Measurements from ENCODE around the gene CYRIA.
A peak's percentile ranks its signal among the peaks of the same experiment; 100 is the strongest.

Gene CYRIA

DNA sequence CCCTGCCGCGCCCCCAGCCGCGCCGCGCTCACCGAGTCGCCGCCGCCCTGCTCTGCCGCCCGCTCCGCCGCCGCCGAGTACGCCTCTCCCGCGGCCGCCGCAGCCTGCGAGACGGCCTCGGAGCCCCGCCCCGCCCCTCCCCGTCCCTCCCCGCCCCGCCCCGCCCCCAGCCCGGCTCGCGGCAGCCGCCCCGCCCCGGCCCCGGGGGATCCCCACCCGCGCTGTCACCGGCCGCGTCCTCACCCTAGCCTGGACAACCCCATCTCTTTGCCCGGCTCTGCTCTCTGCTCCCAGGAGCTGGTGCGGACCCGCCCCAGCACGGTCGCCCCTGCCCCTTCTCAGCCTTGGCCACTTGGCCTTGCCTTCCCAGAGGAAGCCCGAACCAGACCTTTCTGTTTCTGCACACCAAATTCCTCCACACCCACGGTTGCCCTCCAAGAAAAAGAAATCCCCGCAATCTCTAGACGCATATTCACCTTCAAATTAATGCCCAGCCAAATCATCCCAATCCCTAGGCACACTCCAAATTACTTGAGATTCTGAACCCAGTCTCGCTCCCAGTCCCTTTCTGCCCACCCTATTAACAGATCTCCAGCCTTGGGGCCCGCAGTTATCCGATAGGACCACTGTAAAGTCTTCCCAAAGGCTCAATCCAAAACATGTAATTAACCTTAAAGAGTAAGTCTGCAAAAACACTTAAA, at the start of gene CYRIA:
CYRIA (minus strand) TSS at position 87 of the 701 bp plus-strand sequence. CDS start 77,715 bp downstream, outside the sequence.
- peak; percentile 56 for DNase-seq

DNA sequence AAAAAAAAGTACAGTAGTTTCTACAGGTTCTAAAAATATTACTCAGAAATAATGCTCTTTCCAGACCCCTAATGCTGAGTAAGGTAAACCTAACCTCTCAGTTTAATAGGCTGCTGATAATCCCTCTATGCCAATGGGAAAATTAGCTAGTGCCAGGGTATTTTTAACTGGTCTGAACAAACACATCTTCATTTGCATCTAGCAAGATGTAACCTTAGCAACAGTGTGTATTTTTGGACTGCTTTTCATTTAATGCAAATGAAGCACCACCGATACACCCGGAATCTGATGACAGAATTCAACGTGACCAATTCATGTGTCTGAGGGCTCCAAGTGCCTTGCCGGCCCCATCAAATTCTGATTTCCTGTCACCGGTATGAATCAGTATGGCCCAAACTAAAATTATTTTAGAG, 47.4 kb upstream of the CYRIA start:
- no peak for DNase-seq

DNA sequence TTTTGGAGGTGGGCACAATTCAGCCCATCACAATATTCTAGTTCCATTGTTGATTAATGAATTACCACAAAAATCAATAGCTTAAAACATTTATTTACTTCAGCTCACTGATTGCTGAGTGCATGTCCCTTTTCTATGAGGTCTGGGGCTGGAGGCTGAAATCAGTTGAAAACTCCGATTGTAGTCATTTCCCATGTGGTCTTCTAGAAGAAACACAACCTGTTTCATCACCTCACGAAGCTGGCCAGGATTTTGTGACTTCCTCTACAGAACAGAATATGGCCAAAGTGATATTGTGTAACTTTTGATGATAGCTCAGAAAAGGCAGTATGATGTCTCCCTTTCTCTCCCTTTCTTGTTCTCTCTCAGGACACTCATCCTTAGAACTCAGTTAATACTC, 44.1 kb upstream of the CYRIA start:
- DNase-seq = no peak

DNA sequence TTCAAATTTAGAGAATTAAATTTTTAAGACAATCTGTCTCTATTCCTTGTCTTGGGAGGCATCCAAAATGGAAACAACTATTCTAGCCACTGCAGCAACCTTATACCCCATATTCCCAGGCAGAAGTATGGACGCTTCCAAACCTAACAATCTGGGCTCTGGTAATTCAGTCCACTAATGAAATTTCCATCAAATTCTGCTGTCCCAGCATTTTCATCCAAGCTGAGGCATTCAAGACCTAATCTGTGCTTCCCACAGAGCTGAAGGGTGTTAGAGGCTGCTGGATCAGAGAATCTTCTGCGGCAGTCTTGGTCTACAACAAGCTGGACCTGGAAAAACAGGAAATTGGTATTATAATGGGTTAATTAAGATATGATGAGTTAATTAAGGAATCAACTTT, 42.5 kb upstream of the CYRIA start:
- DNase-seq = no peak

DNA sequence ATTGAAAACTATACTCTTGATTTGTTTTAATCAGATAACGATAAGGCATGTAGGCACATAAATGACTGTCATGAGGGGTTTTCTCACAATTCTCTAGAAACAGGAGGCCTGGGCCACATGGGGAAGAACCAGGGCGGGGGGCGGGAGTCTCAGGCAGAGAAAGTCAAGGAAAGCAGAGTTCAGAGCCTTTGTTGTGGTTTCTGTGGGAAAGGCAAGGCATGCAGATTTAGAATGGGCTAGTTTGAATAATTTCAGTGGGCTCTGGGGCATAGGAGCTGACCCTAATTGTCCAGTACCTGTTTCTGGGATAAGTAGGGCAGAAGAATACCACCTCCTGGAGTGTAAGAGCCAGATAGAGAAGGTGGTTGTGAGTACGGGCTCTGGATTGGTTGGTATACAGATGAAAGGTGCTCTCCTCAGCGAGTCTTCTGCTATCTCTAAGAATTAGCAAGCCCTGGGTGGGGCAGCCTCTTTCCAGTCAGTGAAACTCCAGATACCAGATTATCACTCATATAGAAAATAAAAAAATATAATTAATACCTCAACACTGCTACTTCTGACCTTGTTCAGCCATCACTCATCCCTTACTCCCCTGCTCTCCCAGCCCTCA, 41.5 kb upstream of the CYRIA start:
- no peak for DNase-seq

DNA sequence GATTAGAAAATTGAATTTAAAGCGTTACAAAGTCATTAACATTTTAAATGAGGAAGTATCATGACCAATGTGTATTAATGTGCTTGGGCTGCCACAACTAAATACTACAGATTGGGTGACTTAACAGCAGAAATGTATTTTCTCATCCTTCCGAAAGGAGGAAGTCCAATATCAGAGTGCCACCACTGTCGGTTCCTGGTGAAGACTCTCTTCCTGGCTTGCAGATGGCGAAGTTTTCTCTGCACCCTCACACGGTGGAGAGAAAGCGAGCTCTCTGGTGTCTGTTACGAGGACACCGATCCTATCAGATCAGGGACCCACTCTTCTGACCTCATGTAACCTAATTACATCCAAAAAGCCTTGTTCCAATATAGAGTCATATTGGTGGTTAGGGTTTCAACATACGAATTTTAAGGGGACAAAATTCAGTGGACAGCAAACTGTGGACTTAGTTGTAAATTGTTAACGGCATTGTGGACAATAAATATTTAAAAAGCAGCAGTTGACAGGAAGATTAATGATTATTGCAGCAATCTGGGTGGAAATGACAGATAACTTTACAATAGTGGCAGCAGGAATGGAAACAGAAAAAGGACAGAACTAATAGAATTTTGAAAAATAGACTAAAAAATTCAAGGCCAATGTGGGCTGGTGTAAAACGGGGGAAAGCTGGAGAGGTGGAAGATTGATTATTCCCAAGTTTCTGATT, 35.1 kb upstream of the CYRIA start:
- no peak for DNase-seq

DNA sequence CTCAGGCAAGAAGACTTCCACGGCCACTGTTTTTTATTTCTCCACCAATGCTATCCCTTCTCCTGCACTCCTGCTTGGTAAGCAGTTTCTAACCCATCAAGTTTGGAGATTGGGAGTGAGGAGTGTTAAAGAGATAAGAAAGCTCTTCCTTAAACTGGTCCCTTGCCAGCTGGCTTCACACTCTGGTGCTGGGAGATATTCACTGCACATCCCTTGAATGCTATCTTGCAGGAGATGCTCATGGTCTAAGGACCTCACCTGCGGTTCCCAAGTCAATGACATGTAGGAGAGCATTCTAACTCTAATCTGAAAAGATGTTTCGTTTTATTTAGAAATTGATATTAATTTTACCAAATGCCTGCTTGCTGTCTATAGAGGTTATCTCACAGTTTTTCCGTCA, 28.2 kb upstream of the CYRIA start:
- no peak for DNase-seq

DNA sequence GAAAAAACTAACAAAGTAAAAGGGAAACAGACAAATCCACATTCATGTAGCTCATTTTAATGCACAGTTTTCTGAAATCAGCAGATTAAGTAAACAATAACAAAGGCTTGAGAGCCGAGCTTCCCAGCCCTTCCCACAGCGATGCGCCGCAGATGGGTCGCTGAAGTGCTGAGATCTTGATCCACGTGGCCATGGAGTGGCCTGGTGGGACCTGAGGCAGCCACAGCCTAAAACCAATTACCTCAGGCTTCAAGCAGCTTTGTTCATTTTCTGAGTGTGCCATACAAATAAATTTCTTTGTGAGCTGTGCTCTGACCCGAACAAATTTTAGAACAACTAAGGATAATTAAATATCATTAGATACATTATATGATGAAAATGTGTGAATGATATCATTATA, 25.6 kb upstream of the CYRIA start:
- DNase-seq = no peak

DNA sequence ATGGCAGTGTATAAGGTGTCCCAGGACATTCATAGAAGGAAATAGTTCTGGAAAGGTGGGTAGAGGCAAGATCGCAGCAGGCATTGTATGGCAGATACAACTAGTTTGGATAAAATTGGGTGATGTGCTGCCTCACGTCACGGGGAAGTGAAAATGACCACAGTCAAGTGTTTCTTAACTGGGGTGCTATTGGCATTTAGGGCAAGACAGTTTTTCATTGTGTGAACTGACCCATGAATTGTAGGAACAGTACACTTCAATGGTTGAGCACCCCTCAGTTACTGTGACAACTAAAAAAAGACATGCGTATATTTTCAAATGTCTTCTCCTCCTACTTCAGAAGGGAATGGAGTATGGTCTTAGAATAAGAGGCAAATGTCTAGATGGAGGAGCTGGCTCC, 22.3 kb upstream of the CYRIA start:
- no peak for DNase-seq

DNA sequence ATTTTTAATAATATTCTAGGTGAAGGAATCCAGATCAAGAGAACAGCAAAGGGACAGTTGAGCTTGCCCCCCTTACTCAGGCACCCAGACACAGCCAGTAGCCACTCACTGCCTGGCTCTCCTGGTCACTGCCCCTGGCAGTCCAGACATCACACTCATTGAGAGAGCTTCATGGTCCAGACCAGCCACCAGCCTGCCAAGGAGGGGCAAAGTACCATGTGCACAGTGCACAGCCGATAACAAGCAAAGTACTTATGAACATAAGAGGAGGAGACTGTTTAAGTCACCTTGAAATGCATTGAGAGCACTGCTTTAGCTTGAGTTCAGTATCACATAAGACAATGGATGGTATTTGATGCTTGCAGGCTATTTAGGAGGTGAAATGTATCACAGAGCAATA, 21.6 kb upstream of the CYRIA start:
- no peak for DNase-seq

DNA sequence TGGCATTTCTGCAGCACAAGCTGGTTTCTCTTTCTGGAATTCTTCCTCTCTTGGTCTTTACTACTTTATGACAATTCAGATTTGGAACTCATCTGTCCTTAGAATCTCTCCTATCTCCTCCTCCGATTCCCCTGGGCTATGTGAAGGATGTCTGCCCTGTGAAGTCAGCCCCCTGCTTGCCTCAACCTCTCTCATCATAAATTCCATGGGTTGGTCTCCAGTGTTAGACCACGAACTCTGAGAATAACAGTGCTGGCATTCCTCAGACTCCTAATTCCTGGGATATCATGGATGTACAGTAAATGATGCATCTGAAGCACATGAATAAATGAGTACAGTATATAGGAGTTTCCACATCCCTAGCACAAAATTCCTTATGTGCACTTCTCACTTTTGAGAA, 21.0 kb upstream of the CYRIA start:
- DNase-seq = no peak

DNA sequence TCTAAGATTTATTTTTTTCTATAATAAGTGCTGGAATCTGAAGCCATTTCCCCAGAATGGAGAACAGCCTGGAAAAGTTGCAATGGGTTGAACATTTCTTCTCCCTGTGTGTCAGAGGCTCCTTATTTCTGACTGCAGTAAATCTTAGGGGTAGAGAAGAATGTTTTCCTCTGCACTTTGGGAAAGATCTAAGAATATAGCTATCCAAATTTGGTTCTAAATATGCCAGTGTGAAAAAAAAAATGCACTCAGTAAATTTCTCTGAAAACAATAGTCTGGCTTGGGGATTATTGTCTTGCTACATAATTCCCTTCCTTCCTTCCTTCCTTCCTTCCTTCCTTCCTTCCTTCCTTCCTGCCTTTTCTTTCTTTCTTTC, 19.7 kb upstream of the CYRIA start:
- DNase-seq = no peak

DNA sequence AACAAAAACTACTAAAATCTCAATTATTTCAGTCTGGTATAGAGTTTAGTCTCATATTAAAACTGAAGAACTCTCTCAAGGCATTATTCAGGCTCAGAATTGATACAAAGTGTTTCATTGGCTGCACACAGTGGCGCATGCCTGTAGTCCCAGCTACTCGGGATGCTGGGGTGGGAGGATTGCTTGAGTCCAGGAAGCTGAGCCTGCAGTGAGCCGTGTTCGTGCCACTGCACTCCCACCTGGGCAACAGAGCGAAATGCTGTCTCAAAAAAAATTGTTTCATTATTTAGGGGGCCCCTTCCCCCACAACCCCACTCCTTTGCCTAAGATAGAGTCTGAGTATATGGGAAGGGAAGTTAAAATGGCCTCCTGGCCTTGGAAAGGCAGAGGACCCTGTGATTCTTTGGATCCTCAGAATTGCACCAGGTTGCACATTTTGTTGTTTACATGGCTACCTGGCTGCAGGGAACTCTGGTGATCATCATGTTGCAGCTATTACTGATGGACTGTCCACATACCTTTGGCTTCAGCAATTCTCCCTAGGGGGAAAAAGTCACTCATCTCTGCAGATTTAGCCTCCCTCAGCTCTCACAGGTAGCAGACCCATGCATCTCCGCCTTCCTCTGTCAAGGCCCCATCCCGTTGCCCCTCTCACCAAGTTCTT, 19.2 kb upstream of the CYRIA start:
- no peak for DNase-seq

DNA sequence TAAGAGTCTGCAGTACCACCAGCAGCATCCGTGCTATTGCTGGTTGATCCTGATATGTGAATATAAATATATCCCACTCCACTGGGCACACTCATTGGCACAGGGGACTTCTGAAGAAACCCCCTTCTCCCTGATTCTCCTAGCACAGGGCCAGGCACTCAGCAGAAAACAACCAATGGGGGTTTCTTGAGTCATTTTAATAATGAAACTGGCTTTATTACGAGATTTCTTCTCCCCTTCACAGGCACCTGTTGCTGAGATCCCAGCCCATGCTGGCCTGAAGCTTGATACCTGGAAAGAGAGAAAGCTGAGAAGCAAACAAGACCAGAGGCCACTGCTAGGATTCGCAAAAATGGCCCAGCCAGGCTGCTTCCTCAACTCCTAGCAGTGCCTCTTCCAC, 17.9 kb upstream of the CYRIA start:
- DNase-seq = no peak

DNA sequence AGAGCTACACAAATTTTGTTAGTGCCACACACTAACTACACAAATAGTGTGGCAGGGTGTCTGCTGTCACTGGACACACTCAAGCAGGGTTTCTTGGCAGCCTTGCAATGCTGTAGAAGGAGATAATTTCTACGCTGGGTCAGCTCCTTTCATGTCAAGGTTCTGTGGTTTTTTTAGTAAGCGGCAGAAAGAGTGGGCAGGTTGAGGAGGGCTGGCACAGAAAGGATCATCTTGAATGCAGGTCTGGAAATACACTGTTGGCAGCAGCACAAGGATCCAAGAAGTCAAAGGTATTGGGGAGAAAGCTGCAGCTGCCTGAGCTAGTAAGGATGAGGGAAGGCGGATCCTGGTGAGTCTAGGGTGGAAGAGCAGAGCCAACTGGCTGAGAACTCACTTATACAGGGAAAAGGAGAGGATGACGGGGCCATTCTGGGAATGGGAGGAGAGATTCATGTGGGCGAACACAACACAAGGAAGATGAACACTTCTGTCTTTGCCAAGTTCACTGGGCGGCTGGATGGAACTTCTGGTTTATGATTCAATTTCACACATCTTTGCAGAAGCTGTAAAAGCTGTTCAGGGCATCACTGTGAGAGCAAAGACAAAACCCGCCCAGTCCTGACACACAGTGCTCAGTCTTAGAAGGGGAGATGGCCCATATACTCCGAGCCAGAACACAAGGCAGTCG, 16.9 kb upstream of the CYRIA start:
- DNase-seq = no peak

DNA sequence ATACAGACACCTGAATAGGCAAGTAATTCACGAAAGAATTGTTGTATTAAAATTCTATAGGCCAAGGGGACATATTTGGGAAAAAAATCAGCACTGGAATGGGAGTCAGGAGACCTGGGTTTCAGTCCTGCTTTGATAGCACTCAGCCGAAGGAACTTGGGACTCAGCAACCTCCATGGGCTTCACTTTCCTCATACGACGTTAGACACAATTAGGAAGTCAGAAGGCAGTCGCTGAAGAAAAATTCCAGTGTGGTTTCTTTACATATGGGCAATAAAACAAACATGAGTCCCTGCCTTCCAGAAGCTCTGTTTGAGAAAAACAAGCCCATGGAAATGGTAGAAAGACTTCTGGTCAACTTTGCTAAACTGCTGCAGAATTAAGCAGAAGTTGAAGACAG, 15.1 kb upstream of the CYRIA start:
- no peak for DNase-seq

DNA sequence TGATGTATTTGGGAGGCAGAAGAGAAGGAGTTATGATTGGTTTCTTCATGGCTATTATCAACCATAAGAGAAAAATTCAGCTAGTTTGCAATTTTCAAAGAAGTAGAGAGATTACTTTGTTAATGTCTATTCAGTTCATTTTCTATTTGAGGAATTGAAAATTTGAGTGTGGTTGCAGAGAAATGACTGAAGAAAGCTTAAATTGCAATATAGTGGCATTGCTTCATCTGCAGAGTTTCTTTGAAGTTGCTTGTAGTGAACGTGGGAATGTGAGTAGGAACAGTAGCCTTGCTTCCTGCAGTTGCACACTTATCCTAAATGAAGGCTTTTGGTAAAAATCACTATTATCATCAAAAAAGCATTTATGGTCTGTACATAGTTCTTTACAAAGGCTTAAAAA, 14.7 kb upstream of the CYRIA start:
- no peak for DNase-seq

DNA sequence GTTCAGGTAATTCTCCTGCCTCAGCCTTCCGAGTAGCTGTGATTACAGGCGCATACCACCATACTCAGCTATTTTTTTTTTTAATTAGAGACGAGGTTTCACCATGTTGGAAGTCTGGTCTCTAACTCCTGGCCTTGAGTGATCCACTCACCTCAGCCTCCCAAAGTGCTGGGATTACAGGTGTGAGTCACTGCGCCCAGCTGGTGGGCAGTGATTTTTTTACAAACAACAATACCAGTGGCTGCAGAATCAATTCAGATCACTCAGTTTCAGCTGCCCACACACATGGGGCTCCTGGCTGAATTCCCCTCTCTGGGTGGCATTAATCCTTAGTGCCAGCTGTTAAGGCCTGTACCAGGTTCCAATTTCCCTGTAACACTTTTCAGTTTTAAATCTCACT, 13.3 kb upstream of the CYRIA start:
- DNase-seq = no peak

DNA sequence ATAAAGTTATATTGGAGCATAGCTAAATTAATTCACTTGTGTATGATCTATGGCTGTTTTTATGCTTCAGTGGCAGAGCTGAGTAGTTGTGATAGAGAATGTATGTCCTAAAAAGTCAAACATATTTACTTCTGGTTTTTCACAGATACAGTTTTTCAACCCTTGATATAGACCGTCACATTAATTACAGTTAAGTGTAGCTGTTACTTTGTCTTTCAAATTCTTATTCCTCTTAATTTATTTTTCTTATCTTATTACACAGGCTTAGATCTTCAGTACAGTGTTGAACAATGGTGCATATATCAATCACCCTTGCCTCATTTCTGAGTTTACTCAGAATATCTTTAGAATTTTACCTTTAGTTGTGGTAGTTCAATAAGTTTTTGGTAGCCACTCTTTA, 12.2 kb upstream of the CYRIA start:
- DNase-seq = no peak

DNA sequence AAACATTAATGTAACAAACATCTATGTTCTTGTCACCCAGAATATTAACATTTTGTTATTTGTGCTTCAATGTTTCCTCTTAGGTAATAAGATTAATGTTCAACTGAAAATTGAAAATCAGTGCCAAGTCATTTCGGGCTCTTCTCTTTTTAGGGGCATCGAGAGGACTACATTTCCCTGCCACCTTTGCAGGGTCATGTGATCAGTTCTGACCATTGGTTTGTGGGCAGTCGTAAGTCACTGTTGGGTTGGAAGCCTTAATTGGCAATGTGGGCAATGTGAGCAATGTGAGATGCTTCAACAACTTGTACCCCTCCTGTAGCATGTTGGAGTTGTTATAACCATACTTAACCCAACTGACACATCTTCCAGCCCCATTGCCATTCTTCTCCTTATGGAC, 10.1 kb upstream of the CYRIA start:
- DNase-seq = no peak

DNA sequence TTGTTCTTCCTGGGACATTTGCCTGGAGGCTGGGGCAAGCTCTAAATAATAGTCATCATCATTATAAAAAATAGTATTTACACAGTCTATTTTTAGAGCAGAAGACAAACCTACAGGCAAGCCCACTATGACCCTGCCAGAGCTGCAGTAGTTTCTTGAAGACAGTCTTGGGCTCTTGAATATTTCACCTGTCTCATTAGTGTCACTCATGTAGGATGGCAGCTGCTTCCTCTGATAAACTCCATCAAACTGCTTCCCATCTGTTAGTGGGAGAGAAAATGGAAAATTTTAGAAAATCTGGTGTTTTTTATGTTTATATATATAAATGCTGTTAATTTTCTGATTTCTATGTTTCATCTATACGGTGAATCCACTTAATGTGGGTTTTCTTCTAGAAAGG, 8.5 kb upstream of the CYRIA start:
- DNase-seq = no peak

DNA sequence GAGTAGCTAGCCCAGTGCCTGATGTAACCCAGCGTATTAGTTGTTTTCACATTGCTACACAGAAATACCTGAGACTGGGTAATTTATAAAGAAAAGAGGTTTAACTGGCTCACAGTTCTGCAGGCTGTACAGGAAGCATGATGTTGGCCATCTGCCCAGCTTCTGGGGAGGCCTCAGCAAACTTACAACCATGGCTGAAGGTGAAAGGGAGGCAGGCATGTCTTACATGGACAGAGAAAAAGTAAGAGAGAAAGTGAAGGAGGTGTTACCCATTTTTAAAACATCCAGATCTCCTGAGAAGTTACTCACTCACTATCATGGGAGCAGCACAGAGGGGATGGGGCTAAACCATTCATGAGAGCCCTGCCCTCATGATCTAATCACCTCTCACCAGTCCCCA, 6.1 kb upstream of the CYRIA start:
- no peak for DNase-seq

DNA sequence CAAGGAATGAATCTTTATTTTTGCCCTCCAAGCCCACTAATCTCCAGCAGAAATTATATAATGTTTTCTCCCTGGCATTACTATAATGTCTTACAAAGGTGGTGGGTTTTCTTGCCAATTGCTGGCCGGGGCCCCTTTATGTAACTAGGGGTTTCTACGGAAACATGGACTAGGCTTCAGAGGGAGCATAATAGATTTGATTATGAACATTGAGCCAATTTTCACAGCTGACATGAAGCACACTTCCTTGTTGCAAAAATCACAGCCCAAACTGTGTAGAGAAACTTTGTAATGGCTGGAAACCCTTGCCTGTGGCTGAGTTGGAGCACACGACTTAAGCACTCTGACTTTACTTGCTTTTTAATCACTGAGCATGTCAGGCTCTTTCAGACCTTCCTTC, 3.8 kb upstream of the CYRIA start:
- DNase-seq = no peak

DNA sequence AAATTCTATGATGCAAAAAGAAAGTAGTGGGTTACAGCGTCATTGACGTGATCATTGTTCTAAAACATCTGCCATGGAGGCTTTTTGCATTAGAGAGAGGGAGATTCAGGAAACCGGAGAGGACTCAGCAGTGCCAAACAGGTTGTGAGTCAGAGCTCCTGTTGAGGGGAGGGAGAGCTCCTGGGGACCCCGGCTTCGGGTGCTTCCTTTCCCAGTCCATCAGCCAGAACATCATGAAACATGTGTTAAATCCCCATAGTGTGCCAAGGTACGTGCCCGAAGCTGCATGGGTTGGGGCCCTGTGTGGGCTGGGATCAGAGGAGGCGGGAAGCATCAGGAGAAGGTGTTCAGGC, 791 bp upstream of the CYRIA start:
- DNase-seq = peak; percentile 19

Data from activated T-cell treated with anti-CD3 and anti-CD28 coated beads, Interleukin-2, amount 50 U/mL, for 1 hour (primary cell).